Aorta (tissue), 5 donors: ENCODE measurements around the gene TLN1. TPM values are rescaled to one million over a fixed set of nuclear protein-coding genes. Genes with fewer than 3 reads are reported as not detected.

ENCODE experiments used
- ATAC-seq: fragments of 200-7000 bp; cut with Tn5 transposase; one replicate; pipeline ENCODE4 v1.9.1; 2022; ENCODE audit warnings: moderate library complexity; ENCODE audit not compliant: low FRiP score
- DNase-seq, 2 donors: peaks; one replicate each; pipeline ENCODE4 v3.0.0-alpha.2; 2020
- H3K27ac ChIP-seq, 2 donors: one replicate each; pipeline ENCODE4 v1.5.1; 2013; ENCODE audit warnings: low read length in 2 of 2, mild to moderate bottlenecking in 2 of 2, moderate library complexity in 2 of 2, control low read depth in 1 of 2, inconsistent platforms in 1 of 2, low read depth in 1 of 2
- H3K27me3 ChIP-seq, 2 donors: one replicate each; pipeline ENCODE4 v1.6.1; 2013; ENCODE audit warnings: control low read depth in 1 of 2, low read length in 1 of 2, mild to moderate bottlenecking in 1 of 2, moderate library complexity in 1 of 2; ENCODE audit not compliant: insufficient read depth in 2 of 2, control insufficient read depth in 1 of 2
- H3K36me3 ChIP-seq, 2 donors: one replicate each; pipeline ENCODE4 v1.6.1; 2013; ENCODE audit warnings: control low read depth in 1 of 2, low read length in 1 of 2, mild to moderate bottlenecking in 1 of 2; ENCODE audit not compliant: insufficient read depth in 2 of 2, control insufficient read depth in 1 of 2
- H3K4me1 ChIP-seq, 2 donors: one replicate each; pipeline ENCODE4 v1.6.1; 2013; ENCODE audit warnings: low read length in 2 of 2, control low read depth in 1 of 2, mild to moderate bottlenecking in 1 of 2, moderate library complexity in 1 of 2; ENCODE audit not compliant: insufficient read depth in 2 of 2, control insufficient read depth in 1 of 2
- H3K4me3 ChIP-seq, 2 donors: one replicate each; pipeline ENCODE4 v1.5.1; 2013; ENCODE audit warnings: low read length in 2 of 2, control low read depth in 1 of 2, mild to moderate bottlenecking in 1 of 2
- H3K9me3 ChIP-seq: one replicate; pipeline ENCODE4 v1.6.1; 2013; ENCODE audit warnings: mild to moderate bottlenecking, low read length; ENCODE audit not compliant: control insufficient read depth
- WGBS, 2 donors: extraction: QIAGEN DNeasy Blood & Tissue Kit; methylation state at CpG; one replicate each; pipeline ENCODE4 v1.1.7; 2013; 5-methylcytosine and 5-hydroxymethylcytosine counted together
- intact Hi-C, 2 donors: fragments of 100-400 bp; cut with DNase I; formaldehyde crosslinking; loops; one replicate each; pipeline versions ENCODE4 v1.14.2 to v1.15.0; 2022
- polyA plus RNA-seq, 2 donors: library from polyadenylated mRNA; stranded (reverse); fragments of 200-250 nt; gene quantifications; one replicate each; pipeline ENCODE4 v1.2.3, GENCODE V29; 2013
- total RNA-seq, 2 donors: library from RNA; stranded (reverse); fragmentation: NEBNext Ultra II Directional; extraction: Animal tissue kit (Norgen Biotek cat#: 25700); gene quantifications; one replicate each; pipeline ENCODE4 v1.2.1, GENCODE V29; 2021
- donor health status: healthy with polysubstance abuse.
- donor health status: Bipolar disorder and iron deficiency.
- donor health status: DM: no; HTN: no; CAD: no.
- donor health status: DM: no; HTN: no; CAD: no.
- donor health status: DM: yes; HTN: yes; CAD: no.

The TLN1 gene
- total and polyA plus RNA-seq, 4 donors: 160 to 1,271 (median 558) TPM

DNA sequence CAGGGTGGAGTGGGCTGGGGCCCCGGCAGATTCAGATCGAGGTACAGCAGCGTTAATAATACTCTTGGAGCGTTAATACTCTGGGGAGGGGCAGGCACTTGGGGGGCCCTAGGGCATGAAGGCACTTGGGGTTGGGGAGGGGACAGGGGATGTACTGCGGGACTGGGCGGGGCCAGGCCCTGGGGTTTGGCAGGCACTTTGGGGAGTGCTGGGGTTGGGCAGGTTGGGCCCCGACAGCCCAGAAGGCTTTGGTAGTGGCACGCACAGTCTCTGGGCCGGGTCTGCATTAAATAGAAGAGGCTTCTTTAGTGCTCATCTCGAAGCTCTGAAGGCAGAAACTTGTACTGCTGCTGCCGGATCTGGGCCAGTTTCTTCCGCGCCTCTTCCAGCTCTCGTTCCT lies 34.5 kb downstream of the TLN1 start:
- Histone ChIP-seq H3K27ac (peak overlapping the region; percentile 72 to 97), H3K36me3 (peaks cover 6 to 30% of the 10 kb centered on the region in 2 donors), H3K27me3 (no peaks in the 10 kb centered on the region), H3K4me3 (no peak overlapping the region), H3K9me3 (no peaks in the 10 kb centered on the region), H3K4me1 (no peaks in the 10 kb centered on the region)
- ATAC-seq: peak; percentile 35
- 64 to 73% methylated on average over 14 of the region's 14 CpGs for WGBS, 2 donors
- intact Hi-C loops: no loop called here
- peak in 1 of 2 donors; percentile 70 for DNase-seq

GRCh38 chr9:35696520-35697215 lies 35.3 kb downstream of the TLN1 start:
- H3K27ac ChIP-seq: peak overlapping the region; percentile 97 to 99
- peaks cover 6 to 27% of the 10 kb centered on the region in 2 donors for H3K36me3 ChIP-seq
- no peaks in the 10 kb centered on the region for H3K4me1 ChIP-seq
- WGBS, 2 donors: 28 to 29% methylated on average over 9 of the region's 9 CpGs
- H3K27me3 ChIP-seq: no peaks in the 10 kb centered on the region
- intact Hi-C loops: no loop called here
- H3K9me3 ChIP-seq: no peaks in the 10 kb centered on the region
- H3K4me3 ChIP-seq: no peak overlapping the region
- DNase-seq (peak; percentile 63 to 83), ATAC-seq (peak; percentile 66)

DNA sequence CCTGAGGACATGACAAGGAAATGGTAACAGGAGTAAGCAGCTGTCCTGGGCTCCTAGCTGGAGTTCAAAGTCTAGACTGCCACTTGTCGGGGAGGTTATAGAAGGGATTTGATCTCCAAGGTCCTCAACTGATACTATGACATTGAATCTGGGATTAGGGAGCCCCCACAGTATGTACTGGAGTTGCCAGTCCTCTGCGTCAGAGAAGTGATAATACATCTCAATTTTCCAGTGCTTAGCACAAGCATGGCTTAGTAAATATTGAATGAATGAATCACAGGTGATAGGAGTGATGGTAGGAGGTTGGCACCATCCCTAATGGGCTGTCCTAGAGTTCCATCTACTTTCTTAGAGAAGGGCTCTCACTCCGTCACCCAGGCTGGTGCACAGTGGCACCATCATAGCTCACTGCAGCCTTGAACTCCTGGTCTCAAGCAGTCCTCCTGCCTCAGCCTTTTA lies 36.0 kb downstream of the TLN1 start:
- intact Hi-C loops: no loop called here
- Histone ChIP-seq H3K27me3 (no peaks in the 10 kb centered on the region), H3K4me1 (no peaks in the 10 kb centered on the region), H3K27ac (peak overlapping the region; percentile 97 to 99), H3K36me3 (peaks cover 6 to 27% of the 10 kb centered on the region in 2 donors), H3K9me3 (no peaks in the 10 kb centered on the region), H3K4me3 (no peak overlapping the region)
- DNase-seq (peak in 1 of 2 donors; percentile 10), ATAC-seq (no peak)
- WGBS, 2 donors: 66 to 70% methylated on average over 3 of the region's 3 CpGs

DNA sequence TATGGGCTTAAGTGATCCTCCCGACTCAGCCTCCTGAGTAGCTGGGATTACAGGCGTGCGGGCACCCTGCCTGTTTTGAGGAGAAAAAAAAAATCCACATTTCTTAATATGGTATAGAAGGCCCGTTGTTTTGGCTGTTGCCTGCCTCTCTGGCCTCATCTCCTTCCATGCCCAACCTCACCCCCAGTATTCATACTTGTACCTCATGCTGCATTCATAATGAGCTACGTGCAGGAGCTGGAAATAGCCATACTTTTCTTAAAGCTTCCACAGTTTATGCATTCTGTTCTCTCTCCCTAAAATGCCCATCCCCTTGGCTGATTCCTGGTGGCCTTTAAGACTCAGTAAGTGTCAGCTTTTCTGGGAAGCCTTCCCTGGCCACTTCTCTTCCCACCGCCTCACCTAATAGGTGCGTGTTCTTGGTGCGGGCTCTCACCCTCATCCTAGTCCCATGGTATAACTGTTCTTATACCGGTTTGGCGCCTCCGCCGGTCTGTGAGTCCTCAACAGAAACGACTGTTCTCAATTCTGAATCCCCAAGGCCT lies 40.2 kb downstream of the TLN1 start:
- DNase-seq: peak in 1 of 2 donors; percentile 65
- Histone ChIP-seq H3K4me3 (no peak overlapping the region), H3K27ac (peak overlapping the region; percentile 76 to 100), H3K9me3 (no peaks in the 10 kb centered on the region), H3K4me1 (no peaks in the 10 kb centered on the region), H3K36me3 (no peaks in the 10 kb centered on the region), H3K27me3 (no peaks in the 10 kb centered on the region)
- intact Hi-C loops: loop anchor here in 1 of 2 donors (2.0 kb wide), 1 partner anchor 37 kb away; no protein-coding TSS in a partner anchor
- peak; percentile 49 for ATAC-seq
- WGBS, 2 donors: 9 to 10% methylated on average over 13 of the region's 13 CpGs

- Histone ChIP-seq H3K27me3 (no peaks in the 10 kb centered on the region), H3K4me3 (peak overlapping the region; percentile 44 to 95), H3K27ac (peak overlapping the region; percentile 76 to 100), H3K36me3 (no peaks in the 10 kb centered on the region), H3K4me1 (no peaks in the 10 kb centered on the region), H3K9me3 (no peaks in the 10 kb centered on the region)
- DNase-seq (no peak), ATAC-seq (no peak)
- intact Hi-C loops: loop anchor here in 1 of 2 donors (2.0 kb wide), 1 partner anchor 38 kb away; no protein-coding TSS in a partner anchor
- 2% methylated on average over 10 of the region's 10 CpGs for WGBS, 2 donors
Observed at GRCh38 chr9:35691334-35691650, 40.7 kb downstream of the TLN1 start.

DNA sequence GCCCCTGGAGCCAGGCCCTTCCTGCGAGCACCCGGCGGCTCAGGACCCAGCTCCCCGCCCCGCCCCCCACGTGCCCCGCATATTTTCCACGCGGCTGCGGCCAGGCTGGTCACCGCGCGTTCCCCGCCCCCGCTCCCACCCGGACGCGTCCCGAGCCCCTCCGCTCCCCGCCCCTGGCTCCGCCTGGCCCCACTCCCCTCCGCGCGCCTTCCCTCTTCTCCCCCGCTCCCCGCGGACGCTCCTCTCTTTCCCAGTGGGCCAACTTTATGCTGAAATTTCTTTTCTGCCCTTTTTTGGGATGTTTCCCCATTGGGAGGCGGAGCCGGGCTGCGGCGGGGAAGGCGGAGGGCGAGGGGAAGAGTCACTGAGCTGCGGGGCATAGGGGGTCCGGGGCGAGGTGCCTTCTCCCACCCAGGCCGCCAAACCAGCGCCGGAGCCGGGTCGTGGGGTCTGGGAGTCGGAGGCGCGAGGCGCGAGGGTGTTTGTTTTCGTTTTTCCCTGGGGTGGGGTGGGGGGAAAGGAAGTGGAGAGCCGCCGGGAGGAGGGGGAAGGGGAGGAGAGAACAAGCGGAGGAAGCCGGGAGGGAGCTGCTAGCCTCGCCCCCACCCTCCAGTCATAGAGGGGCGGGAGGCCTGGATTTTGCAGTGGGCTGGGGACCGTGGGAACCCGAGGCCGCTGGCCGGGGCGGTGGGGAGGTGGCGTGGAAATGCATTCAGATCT lies 41.2 kb downstream of the TLN1 start:
- intact Hi-C loops: loop anchor here in 1 of 2 donors (2.0 kb wide), 1 partner anchor 38 kb away; no protein-coding TSS in a partner anchor
- Histone ChIP-seq H3K27ac (peak overlapping the region; percentile 76 to 100), H3K27me3 (no peaks in the 10 kb centered on the region), H3K9me3 (no peaks in the 10 kb centered on the region), H3K36me3 (no peaks in the 10 kb centered on the region), H3K4me1 (no peaks in the 10 kb centered on the region), H3K4me3 (peak overlapping the region; percentile 44 to 95)
- 0 to 1% methylated on average over 55 to 61 of the region's 61 CpGs for WGBS, 2 donors
- DNase-seq: peak; percentile 92 to 98
- ATAC-seq: peak; percentile 79

- H3K27ac ChIP-seq: peak overlapping the region; percentile 73 to 97
- 0 to 1% methylated on average over 21 of the region's 21 CpGs for WGBS, 2 donors
Observed at GRCh38 chr9:35690294-35690613, 41.7 kb downstream of the TLN1 start.

GRCh38 chr9:35689542-35690293 lies 42.3 kb downstream of the TLN1 start, which contains the start of gene TPM2:
TSS of gene TPM2 (minus strand) at chr9:35689925. CDS start at chr9:35689817, 108 bp downstream.
- Histone ChIP-seq H3K27me3 (no peaks in the 10 kb centered on the region), H3K4me3 (peak within 1 kb of the TSS; percentile 91 to 95), H3K9me3 (no peaks in the 10 kb centered on the region), H3K27ac (peak within 1 kb of the TSS; percentile 83 to 100), H3K4me1 (no peaks in the 10 kb centered on the region), H3K36me3 (peaks cover 0 to 8% of the 10 kb centered on the region in 2 donors)
- 2 to 4% methylated on average over 44 to 61 of the region's 61 CpGs for WGBS, 2 donors
- ATAC-seq (peak; percentile 83), DNase-seq (peak; percentile 90 to 96)
- intact Hi-C loops: loop anchor here in 1 of 2 donors (2.0 kb wide), 2 partner anchors 29 to 39 kb away; no protein-coding TSS in a partner anchor

More at GRCh38 chr9:35690294-35690613, 41.7 kb downstream of the TLN1 start:
- intact Hi-C loops: loop anchor here in 1 of 2 donors (2.0 kb wide), 1 partner anchor 39 kb away; no protein-coding TSS in a partner anchor
- peaks cover 0 to 2% of the 10 kb centered on the region in 2 donors for H3K36me3 ChIP-seq
- no peak for ATAC-seq
- no peaks in the 10 kb centered on the region for H3K27me3 ChIP-seq
- H3K9me3 ChIP-seq: no peaks in the 10 kb centered on the region
- H3K4me1 ChIP-seq: no peaks in the 10 kb centered on the region
- no peak for DNase-seq
- H3K4me3 ChIP-seq: peak overlapping the region; percentile 44 to 95
